HG02981 (cell line): Measurements from ENCODE around the gene MVP.

Experiments used
- ATAC-seq: cut with Tn5 transposase; IDR thresholded peaks from one replicate; pipeline ENCODE4 v1.9.1; 2021; ENCODE audit warnings: mild to moderate bottlenecking, moderate library complexity; ENCODE audit not compliant: unreplicated experiment

The MVP gene

DNA sequence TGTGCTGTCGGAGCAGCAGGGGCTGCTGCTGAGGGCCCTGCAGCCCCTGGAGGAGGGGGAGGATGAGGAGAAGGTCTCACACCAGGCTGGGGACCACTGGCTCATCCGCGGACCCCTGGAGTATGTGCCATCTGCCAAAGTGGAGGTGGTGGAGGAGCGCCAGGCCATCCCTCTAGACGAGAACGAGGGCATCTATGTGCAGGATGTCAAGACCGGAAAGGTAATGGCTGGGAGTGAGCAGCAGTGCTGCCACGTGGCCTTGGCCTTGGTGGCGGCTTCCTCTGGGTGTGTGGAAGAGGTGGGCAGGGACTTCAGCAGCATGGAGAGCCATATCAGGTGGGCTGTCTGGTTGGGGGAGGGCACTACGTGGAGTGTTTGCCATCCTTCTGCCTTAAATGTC, 20.0 kb downstream of the MVP start:
- no peak for ATAC-seq

DNA sequence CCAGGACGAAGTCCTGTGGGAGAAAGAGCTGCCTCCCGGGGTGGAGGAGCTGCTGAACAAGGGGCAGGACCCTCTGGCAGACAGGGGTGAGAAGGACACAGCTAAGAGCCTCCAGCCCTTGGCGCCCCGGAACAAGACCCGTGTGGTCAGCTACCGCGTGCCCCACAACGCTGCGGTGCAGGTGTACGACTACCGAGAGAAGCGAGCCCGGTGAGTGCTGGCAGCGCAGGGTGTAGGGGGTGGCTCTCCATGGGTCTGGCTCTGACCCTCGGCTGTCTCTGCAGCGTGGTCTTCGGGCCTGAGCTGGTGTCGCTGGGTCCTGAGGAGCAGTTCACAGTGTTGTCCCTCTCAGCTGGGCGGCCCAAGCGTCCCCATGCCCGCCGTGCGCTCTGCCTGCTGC, 21.4 kb downstream of the MVP start:
- ATAC-seq: no peak

DNA sequence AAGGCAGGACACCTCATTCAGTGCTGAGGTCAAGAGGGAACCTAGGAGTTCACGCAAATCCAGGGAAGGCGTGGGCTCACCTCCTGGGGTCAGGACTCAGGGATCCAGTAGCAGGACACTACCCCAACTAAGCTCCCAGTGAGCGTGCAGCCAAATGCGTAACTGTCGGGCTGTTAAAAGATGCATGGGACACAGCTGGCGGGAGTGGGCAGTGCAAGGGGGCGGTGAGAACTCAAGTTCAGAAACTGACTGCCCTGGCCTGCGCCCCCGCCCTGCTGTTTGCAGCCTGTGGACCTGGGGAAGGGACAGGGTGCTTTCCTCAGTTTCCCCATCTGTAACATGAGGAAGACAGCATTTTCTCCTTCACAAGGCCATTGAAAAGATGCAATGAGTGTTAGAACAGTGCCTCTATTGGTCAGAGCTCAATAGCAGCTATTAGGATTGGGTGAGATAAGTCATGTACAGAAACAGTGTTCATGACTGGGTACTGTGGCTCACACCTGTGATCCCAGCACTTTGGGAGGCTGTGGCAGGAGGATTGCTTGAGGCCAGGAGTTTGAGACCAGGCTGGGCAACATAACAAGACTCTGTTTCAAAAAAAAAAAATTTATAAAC, 22.6 kb downstream of the MVP start:
- ATAC-seq: no peak

DNA sequence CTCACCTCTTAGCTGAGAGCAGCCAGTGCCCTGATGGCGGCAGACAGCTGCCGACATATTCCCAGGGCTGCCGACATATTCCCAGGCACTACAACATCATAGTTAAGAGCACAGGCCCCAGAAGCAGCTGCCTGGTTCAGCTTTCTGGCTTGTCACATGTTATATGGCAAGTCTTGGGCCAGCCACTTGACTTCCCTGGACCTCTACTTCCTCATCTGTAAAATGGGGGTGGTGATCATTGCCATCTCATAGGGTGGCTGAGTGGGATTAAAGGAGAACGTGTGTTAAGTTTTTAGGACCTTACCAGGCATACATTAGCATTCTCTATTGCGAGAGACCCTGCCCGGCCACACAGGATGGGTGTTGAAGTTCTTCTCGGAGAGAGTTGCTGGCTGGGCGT, 23.7 kb downstream of the MVP start:
- ATAC-seq: no peak

DNA sequence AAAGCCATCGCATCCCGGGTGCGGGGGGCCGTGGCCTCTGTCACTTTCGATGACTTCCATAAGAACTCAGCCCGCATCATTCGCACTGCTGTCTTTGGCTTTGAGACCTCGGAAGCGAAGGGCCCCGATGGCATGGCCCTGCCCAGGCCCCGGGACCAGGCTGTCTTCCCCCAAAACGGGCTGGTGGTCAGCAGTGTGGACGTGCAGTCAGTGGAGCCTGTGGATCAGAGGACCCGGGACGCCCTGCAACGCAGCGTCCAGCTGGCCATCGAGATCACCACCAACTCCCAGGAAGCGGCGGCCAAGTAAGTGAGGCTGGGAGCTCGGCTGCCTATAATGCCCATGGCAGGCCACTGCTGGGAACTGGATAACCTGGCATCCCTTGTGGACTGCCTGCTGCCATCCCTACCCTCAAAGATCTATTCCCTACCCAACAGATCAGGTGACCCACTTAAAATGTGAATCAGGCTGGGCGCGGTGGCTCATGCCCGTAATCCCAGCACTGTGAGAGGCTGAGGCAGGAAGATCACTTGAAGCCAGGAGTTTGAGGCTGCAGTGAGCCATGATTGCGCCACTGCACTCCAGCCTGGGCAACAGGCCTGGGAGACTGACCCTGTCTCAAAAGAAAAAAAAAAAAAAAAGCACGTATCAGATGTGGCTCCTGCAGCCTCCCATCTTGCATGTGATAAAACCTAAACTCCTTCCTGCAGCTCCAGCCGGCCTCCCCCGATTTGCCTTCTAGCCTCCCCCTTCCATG, 24.5 kb downstream of the MVP start:
- ATAC-seq: no peak

DNA sequence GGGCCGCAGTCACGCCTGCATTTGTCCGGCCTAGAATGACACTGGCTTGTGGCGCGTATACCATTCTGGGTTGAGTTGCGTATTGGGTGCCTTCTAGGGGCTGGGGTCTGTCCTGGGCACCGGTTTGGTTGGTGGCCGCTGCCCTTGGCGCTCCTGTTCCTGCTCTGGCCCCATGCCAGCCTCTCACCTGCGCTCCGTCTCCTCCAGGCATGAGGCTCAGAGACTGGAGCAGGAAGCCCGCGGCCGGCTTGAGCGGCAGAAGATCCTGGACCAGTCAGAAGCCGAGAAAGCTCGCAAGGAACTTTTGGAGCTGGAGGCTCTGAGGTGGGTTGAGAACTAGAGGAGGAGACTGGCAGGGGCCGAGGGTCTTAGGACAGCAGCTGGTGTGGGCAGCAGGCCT, 25.4 kb downstream of the MVP start:
- no peak for ATAC-seq

DNA sequence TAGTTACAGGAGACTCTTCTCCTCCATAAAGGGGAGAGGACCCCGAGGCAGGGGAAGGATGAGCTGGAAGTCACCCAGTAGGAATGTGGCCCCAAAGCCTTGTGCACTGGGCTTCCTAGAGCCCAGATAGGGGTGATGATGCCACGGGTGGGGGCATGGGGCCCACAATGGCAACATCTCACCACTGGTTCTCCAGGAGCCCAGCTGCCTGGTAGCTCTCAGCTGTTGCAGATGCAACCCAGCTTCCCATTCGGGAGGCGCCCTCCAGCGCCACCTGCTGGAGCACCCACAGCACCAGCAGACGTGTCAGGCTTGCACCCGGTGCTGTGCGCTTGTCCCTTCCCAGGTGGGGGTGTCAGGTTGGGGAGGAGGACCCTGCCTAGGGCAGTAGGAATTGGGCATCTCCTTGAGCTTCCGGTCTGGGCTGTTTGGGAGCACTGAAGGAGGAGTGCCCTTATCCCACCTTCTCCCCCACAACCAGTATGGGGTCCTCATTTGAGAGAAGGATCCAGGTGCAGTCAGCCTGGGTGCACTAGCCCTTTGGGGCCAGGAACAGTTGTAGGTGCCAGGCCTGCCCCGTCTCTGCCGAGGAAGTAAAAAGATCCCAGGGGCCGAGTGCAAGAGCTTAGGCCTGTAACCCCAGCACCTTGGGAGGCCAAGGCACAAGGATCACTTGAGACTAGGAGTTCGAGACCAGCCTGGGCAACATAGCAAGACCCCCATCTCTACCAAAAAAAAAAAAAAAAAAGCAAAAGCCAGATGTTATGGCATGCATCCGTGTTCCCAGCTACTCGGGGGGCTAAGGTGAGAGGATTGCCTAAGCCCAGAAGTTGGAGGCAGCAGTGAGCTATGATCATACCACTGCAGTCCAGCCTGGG, 28.4 kb downstream of the MVP start:
- ATAC-seq: no peak

DNA sequence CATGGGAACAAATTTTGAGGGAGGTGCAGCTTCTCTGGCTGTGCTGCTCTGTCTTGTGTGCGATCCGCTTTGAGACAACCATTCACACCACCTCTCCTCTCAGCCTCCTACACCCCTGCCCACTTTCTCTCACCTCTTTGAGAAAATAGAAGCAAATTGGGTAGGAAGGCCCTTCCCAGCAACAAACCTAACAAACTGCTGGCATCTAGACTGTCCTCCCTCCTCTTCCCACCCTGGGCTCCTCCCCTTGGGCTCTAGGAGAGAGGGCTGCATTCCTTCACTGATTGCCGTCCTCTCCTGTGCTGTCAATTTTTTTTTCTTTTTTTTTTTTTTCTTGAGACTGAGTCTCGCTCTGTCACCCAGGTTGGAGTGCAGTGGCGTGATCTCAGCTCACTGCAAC, 29.2 kb downstream of the MVP start:
- no peak for ATAC-seq

DNA sequence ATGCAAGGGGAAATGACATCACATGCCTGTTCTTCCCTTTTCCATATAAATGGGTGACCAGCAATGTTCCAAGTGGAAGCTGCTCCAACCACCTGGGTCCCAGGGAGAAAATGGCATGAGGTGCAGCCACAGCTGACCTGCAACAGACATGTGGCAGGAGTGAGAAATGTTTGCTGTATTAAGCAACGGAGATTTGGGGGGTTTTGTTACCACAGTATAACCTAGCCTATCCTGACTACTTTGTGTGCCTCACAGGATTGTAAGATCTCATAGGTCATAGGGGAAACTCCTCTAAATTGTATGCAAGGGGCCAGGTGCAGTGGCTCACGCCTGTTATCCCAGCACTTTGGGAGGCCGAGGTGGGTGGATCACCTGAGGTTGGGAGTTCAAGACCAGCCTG, 30.7 kb downstream of the MVP start:
- ATAC-seq: no peak

DNA sequence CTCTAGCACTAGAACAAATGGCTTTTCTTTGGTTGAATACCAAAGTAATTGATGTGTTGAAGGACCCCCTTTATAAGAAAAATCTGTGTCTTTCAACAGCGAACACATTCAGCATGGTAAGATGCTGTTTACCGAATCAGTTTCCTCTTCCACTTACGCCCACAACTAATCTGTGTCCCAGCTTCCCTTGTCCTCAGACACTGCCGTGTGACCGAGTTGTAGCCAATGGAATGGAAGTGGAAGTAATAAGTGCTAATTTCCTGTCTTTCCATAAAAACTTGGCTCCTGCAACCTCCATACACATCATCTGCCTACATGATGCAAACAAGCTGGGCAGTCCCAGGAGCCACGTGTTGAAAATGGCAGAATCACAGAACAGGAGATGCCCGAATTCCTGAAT, 32.4 kb downstream of the MVP start:
- no peak for ATAC-seq

DNA sequence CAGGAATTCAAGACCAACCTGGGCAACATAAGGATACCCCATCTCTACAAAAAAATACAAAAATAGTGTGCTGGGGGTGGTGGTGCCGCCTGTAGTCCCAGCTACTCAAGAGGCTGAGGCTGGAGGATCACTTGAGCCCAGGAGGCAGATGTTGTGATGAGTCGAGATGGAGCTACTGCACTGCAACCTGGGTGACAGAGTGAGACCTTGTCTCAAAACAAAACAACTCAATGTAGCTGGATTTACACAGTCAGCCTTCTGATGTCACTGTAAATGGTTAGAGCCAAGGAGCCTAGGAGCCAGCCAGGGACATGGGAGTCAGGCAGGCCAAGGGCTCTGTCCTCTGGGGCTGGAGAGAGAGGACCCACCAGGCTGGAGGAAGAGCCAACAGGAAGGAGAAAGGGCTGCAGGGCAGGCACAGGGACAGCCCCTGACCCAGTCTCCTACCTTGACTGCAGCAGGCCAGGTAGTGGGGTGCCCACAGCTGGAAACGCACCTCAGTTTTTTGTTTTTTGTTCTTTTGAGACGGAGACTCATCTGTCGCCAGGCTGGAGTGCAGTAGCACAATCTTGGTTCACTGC, 34.3 kb downstream of the MVP start:
- ATAC-seq: no peak

DNA sequence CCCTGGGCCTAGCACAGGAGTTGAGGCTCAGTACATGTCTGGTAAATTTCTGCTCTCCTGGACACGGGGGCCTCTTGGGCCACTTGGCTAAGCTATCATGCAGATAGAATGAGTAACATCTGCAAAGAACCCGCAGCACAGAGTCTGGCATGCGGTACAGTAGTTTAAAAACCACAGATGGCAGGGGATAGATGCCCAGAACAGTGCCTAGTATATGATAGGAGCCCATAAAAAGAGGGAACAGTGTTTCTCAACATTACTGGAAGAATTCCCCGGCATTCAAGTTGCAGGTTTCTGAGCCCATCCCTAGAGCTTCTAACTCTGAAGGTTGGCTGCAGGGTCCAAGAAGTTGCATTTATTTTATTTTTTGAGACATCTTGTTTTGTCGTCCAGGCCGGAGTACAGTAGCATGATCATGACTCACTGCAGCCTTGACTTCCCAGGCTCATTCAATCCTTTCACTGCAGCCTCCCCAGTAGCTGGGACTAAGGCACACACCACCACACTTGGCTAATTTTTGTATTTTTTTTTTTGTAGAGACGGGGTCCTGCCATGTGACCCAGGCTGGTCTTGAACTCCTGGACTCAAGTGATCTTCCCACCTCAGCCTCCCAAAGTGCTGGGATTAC, 37.0 kb downstream of the MVP start:
- no peak for ATAC-seq

DNA sequence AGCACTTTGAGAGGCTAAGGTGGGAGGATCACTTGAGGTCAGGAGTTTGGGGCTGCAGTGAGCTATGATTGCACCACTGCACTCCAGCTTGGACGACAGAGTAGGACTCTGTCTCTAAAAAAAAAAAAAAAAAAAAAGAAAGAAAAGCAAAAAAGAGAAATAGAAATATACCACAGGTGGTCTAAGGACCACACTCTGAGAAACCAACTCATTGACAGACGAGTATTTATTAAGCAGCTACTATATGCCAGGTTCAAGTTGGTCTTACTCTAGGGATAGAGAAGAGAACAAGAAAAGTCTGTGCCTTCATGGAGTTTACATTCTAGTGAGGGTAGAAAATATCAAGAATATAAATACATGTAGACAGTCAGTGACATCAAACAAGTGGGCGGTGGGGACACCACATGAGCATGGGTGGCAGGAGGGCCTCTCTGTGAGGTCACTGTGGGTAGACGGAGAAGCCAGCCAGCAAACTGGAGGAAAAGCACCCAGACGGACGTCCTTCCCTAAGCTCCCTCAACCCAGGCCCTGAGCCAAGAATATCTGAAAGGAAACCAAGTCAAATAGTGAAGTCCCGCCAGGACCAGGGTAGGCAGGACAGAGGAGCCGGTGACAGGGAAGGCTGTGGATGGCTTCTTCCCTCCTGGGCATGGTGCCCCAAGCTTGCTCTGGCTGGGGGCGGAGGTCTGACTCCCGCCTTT, 38.0 kb downstream of the MVP start:
- ATAC-seq: no peak

DNA sequence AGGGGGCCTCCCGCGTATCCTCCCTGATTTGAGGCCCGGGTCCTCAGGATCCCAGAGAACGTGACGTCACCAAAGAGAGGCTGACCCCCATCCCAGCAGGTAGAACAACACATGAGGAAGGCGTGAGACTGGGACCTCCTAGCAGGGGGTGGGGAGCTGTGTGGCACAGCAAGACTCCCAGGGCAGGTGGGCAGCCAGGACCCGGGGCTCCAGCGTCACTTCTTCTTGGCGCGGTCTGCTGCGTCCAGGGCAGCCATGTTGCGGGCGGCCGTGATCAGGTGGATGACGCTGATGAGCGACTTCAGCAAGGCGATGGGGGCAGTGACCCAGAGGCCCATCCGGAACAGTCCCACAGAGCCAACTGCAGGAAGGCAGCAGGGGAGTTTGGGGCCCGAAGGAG, 38.7 kb downstream of the MVP start:
- ATAC-seq: no peak

DNA sequence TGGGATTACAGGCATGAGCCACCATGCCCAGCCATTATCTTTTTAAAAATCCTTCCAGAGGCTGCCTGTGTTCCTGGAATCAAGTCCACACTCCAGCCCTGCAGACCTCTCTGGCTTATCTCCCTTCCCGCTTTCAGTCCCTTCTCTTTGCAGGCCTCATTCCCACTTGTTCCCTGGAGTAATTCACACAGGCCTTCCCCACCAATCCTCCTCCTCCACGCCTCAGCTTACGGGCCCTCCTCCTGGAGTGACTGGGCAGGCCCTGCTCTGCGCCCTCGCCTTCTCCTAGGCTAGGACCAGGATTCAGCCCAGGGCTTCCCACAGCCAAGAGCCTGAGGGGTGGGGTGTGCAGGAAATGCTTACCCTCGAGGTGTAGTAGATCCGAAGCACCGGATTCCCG, 40.0 kb downstream of the MVP start:
- no peak for ATAC-seq

DNA sequence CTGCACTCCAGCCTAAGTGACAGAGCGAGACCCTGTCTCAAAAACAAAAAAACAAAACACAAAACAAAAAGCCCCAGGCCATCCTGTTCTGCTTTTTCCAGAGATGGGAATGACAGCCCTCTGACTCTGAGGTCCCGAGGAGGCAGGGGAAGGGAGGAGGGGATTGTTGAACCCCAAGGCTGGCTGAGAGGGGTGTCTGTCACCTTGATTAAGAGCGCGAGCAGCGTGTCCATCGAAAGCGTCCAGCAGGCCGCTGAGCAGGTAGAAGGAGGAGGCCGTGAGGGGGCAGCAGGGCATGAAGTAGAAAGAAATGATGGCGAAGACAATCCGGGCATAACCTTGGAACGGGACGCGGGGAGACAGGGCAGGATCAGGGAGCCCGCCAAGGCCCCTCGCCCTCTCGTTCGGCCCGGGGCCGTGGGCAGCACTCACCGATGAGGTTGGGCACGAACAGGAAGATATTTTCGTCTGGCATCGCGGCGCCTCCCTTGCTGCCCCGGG, 42.2 kb downstream of the MVP start:
- peak; percentile 3 for ATAC-seq

DNA sequence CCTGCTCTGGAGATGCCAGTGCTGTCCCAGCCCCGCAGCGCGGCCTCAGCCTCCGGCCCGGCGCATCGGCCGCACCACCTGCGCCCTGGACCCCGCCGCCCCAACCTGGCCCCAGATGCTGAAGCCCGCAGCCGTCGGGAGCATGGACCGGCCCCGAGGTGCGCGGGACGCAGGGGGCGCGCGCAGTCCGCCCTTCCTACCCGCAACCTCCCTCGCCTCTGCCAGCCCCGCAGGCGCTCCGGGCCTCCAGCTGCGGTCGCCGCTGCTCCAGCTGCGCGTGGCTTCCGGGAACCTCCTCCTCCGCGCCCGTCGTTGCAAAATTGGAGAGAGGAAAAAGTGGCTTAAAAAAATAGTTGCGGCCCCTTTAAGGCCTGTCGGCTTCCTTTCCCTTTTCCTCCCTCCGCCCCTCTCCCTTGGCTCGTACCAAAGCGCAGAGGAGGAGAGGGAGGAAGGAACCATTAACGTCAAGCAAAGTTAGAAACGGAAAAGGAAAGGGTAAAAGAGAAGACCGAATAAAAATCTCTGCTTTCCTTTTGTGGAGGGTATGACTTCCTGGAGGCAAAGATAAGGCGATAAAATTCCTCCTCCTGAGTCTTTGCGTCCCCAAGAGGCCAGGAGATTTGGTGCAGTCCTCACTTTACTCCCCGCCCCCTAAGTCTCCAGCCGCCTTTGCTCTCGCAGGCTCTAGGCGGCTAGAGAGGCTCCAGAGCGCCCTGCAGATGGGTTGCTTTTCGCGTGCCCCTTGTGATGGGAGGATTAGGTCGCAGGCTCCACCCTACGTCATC, 42.8 kb downstream of the MVP start, which contains the start of gene CDIPT:
CDIPT (minus strand) TSS at position 343 of the 785 bp plus-strand sequence. CDS start 369 bp downstream, outside the sequence.
- ATAC-seq: peak; percentile 91

DNA sequence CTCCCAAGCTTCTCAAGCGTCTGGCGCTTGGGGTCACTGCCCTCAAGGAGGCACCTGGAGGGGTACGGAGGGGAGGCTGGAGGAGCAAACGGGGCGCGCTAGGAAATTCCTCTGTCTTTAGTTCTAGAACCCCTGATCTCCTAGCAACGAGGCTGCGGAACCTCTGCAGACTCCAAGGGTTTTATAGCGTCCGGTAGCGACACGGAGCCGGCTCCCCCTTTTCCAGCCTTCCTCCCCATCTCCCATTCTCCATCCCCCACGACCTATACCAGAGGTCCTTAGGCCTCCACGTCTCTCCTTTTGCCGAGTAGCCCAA, 43.4 kb downstream of the MVP start:
- no peak for ATAC-seq

DNA sequence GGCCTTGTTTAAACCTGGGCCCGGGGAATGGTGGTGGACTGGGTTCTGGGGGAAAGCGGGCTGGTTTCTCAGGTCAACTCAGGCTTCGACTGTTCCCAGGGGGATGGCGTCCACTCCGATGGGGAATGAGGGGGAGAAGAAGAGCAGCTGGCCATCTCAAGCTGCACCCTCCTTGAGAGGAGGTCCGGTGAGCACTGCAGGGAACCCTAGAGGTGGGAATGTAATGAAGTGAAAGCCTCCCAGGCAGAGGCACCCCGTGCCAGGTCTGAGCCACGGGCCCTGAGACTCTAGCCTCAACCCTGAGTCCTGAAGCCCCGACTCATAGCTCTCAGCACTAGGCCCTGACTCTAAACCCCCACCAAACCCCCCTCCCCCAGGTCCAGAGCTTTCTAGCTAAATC, 43.9 kb downstream of the MVP start:
- no peak for ATAC-seq
